Kidney tubule cell (primary cell): ENCODE results near the gene FAM83G.
"Not testable (repeated sequence)": the region's sequence is repeated elsewhere in the genome, so short reads cannot be mapped to it uniquely, and the experiment has no call there.

Experiments used
- DNase-seq: peaks from one replicate; pipeline ENCODE4 v3.0.0-alpha.2; 2018; ENCODE audit warnings: low spot score

FAM83G gene

GRCh38 chr17:19023209-19023999 lies 18.8 kb upstream of the FAM83G start:
- no peak for DNase-seq

- no peak for DNase-seq
Measured at GRCh38 chr17:19022747-19023146, 18.2 kb upstream of the FAM83G start.

- no peak for DNase-seq
Measured at GRCh38 chr17:19022128-19022527, 17.6 kb upstream of the FAM83G start.

- no peak for DNase-seq
Measured at GRCh38 chr17:19021622-19022083, 17.1 kb upstream of the FAM83G start.

- not testable (repeated sequence) for DNase-seq
Measured at GRCh38 chr17:19021011-19021621, 16.6 kb upstream of the FAM83G start.

GRCh38 chr17:19020016-19020415 lies 15.5 kb upstream of the FAM83G start:
- no peak for DNase-seq

GRCh38 chr17:19019041-19019941 lies 14.7 kb upstream of the FAM83G start:
- no peak for DNase-seq

GRCh38 chr17:19018600-19018950 lies 14.0 kb upstream of the FAM83G start:
- DNase-seq = no peak

- no peak for DNase-seq
Measured at GRCh38 chr17:19017804-19018599, 13.4 kb upstream of the FAM83G start.

GRCh38 chr17:19017401-19017800 lies 12.8 kb upstream of the FAM83G start:
- no peak for DNase-seq

- no peak for DNase-seq
Measured at GRCh38 chr17:19016881-19017280, 12.3 kb upstream of the FAM83G start.

GRCh38 chr17:19016297-19016696 lies 11.7 kb upstream of the FAM83G start:
- DNase-seq = no peak

- DNase-seq = no peak
Measured at GRCh38 chr17:19015428-19015827, 10.9 kb upstream of the FAM83G start.

GRCh38 chr17:19014628-19015215 lies 10.2 kb upstream of the FAM83G start:
- DNase-seq = no peak

GRCh38 chr17:19013806-19014627 lies 9.5 kb upstream of the FAM83G start:
- no peak for DNase-seq

- DNase-seq = no peak
Measured at GRCh38 chr17:19013226-19013625, 8.7 kb upstream of the FAM83G start.

- no peak for DNase-seq
Measured at GRCh38 chr17:19012171-19013080, 7.9 kb upstream of the FAM83G start.

- DNase-seq = no peak
Measured at GRCh38 chr17:19011581-19011980, 7.0 kb upstream of the FAM83G start.

- DNase-seq = peak; percentile 52
Measured at GRCh38 chr17:19010729-19011505, 6.4 kb upstream of the FAM83G start.
